ENCODE measurements around the gene ERG. TPM values are rescaled to one million over a fixed set of nuclear protein-coding genes. Genes with fewer than 3 reads are reported as not detected.

ERG gene
- total and polyA plus RNA-seq, 4 donors = 4.8 to 19.6 (median 7.6) TPM

DNA sequence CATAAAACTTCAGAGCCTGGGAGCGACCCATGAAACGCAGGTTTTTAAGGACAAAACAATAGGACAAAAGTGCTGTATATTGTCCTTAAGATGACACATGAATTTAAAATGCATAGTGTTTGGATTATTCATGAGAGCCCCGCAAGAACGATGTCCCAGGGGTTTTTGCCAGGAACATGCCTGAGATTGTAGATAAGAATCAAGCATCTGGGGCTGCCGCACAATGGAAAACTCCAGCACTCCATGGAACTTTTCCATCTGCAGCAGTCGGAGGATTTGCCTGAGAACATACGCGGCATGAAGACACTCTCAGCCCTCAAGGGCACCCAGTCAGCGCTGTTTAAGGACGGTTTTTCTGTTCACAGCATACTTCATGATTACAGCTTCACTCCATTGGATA, 5.3 kb upstream of the ERG start:
- H3K9me3 ChIP-seq (ENCODE audit: control insufficient read depth, insufficient read depth, low read length) = no peaks in the 10 kb centered on the region
- no peaks in the 10 kb centered on the region for H3K36me3 ChIP-seq (ENCODE audit: control insufficient read depth, insufficient read depth, low read length)
- peak in 1 of 6 donors; percentile 33 for DNase-seq (ENCODE audit: low read depth in 4 of 6, low spot score in 6 of 6)
- no peak overlapping the region for H3K27ac ChIP-seq (ENCODE audit: low read depth, low read length)
- H3K4me1 ChIP-seq (ENCODE audit: control insufficient read depth, insufficient read depth, low read length) = peaks cover 6% of the 10 kb centered on the region
- 38% methylated on average over 7 of the region's 10 CpGs for WGBS (ENCODE audit: insufficient coverage)
- no peak overlapping the region for H3K4me3 ChIP-seq (ENCODE audit: low read depth, low read length)
- no peaks in the 10 kb centered on the region for H3K27me3 ChIP-seq (ENCODE audit: control insufficient read depth, insufficient read depth, low read length)

DNA sequence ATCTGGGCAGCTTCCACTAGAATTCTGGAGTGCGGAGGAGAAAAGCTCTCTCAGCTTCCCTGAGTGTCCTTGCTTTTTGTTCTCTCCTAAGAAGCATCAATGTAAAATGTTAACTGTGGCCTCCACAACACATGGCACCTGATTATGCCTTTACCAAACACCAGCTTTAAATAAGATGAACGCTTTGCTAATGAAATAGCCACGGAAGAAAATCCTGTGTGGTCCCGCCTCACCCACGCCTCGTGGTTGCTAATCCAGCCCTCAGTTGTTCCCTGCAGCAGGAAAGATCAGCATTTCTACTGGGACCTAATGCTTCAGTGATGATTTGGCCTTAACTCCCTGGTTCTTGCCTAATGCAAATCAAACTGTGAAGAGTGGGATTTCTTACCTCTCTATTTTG, 1.8 kb upstream of the ERG start:
- Histone ChIP-seq H3K4me3 (ENCODE audit: low read depth, low read length) (no peak overlapping the region), H3K4me1 (ENCODE audit: control insufficient read depth, insufficient read depth, low read length) (no peaks in the 10 kb centered on the region), H3K36me3 (ENCODE audit: control insufficient read depth, insufficient read depth, low read length) (no peaks in the 10 kb centered on the region), H3K9me3 (ENCODE audit: control insufficient read depth, insufficient read depth, low read length) (no peaks in the 10 kb centered on the region), H3K27me3 (ENCODE audit: control insufficient read depth, insufficient read depth, low read length) (no peaks in the 10 kb centered on the region), H3K27ac (ENCODE audit: low read depth, low read length) (no peak overlapping the region)
- WGBS (ENCODE audit: insufficient coverage) = 71% methylated on average over 6 of the region's 6 CpGs
- DNase-seq (ENCODE audit: low read depth in 4 of 6, low spot score in 6 of 6) = no peak

DNA sequence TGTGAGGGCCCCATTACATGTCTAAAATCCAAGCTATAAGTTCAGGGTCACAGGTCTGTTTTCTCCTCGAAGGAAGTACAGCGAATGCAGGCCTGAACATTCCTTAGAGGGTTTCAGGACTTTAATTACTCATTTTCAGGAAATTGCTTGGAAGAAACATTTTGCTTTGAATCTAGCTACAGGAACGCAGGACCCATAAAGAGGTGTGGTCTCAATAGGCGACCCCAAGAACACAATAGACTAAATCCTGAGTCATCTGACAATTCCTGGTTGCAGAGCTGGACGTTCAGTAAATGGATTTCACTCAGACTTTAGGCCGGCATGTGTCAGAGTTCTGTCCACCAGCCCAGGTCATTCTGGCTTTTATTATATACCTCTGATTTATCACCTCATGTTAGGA, 1.0 kb upstream of the ERG start:
- 29% methylated on average over 1 of the region's 6 CpGs for WGBS (ENCODE audit: insufficient coverage)
- H3K9me3 ChIP-seq (ENCODE audit: control insufficient read depth, insufficient read depth, low read length) = no peaks in the 10 kb centered on the region
- H3K4me3 ChIP-seq (ENCODE audit: low read depth, low read length) = no peak overlapping the region
- H3K27ac ChIP-seq (ENCODE audit: low read depth, low read length) = no peak overlapping the region
- DNase-seq (ENCODE audit: low read depth in 4 of 6, low spot score in 6 of 6) = no peak
- no peaks in the 10 kb centered on the region for H3K36me3 ChIP-seq (ENCODE audit: control insufficient read depth, insufficient read depth, low read length)
- no peaks in the 10 kb centered on the region for H3K27me3 ChIP-seq (ENCODE audit: control insufficient read depth, insufficient read depth, low read length)
- no peaks in the 10 kb centered on the region for H3K4me1 ChIP-seq (ENCODE audit: control insufficient read depth, insufficient read depth, low read length)

DNA sequence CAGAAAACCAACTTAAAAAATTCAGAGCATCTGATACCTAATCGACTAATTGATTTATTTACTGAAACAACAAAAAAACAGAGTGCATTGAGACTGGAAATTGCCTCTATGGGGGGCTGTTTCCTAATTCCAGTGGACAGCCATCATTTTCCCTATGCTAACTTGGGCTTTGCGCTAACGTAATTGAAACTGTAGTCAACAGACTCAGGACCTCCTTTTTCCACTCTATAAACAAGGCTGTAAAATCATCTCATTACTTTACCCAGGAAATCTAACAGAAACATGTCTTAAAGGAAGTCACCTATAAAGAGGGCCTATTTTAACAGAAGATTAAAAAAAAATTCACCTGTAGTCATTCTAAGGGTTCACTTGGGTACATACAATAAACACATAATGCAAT, 2.1 kb downstream of the ERG start:
- Histone ChIP-seq H3K4me3 (ENCODE audit: low read depth, low read length) (no peak overlapping the region), H3K4me1 (ENCODE audit: control insufficient read depth, insufficient read depth, low read length) (no peaks in the 10 kb centered on the region), H3K9me3 (ENCODE audit: control insufficient read depth, insufficient read depth, low read length) (no peaks in the 10 kb centered on the region), H3K27me3 (ENCODE audit: control insufficient read depth, insufficient read depth, low read length) (no peaks in the 10 kb centered on the region), H3K36me3 (ENCODE audit: control insufficient read depth, insufficient read depth, low read length) (no peaks in the 10 kb centered on the region), H3K27ac (ENCODE audit: low read depth, low read length) (no peak overlapping the region)
- 80% methylated on average over 2 of the region's 3 CpGs for WGBS (ENCODE audit: insufficient coverage)
- DNase-seq (ENCODE audit: low read depth in 4 of 6, low spot score in 6 of 6) = no peak

DNA sequence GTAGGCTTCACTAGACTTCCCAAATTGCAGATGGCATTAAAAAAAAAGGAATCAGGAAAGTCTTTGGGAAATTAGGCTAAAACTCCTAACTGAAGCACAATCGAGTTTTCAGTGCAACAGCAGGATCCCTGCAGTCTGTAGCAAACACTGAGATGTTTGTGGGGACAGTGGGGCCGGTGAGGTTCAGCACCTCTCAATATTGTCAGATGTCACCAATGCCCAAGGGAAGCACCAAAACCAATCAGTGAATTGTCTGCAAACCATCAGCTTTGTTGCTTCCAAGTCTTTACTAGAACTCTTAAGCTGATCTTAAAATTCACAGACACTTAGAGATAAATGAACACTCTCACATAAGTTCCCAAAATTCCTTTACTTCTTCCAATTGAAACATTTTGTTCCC, 2.6 kb downstream of the ERG start:
- Histone ChIP-seq H3K36me3 (ENCODE audit: control insufficient read depth, insufficient read depth, low read length) (no peaks in the 10 kb centered on the region), H3K4me3 (ENCODE audit: low read depth, low read length) (no peak overlapping the region), H3K4me1 (ENCODE audit: control insufficient read depth, insufficient read depth, low read length) (no peaks in the 10 kb centered on the region), H3K27me3 (ENCODE audit: control insufficient read depth, insufficient read depth, low read length) (no peaks in the 10 kb centered on the region), H3K9me3 (ENCODE audit: control insufficient read depth, insufficient read depth, low read length) (no peaks in the 10 kb centered on the region), H3K27ac (ENCODE audit: low read depth, low read length) (no peak overlapping the region)
- no peak for DNase-seq (ENCODE audit: low read depth in 4 of 6, low spot score in 6 of 6)
- 71% methylated on average over 2 of the region's 2 CpGs for WGBS (ENCODE audit: insufficient coverage)

DNA sequence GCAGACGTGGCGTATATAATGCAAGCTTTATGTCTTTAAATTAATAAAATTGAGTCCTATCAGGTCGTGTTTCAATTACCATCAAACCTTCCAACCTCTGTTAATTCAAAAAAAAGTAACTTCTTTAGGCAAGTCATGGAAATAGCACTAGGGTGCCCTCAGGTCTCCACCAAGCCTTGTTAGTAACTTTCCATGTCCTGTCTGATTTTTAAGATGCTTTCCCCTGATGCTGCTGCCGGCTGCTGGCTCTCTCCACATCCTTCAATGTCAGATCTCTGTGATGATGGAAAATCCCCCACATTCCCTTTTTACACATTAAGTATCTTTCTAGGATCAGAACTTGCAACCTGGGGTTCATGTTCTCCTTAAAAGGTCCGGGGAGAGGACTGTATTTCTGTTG, 3.0 kb downstream of the ERG start:
- H3K4me3 ChIP-seq (ENCODE audit: low read depth, low read length) = no peak overlapping the region
- DNase-seq (ENCODE audit: low read depth in 4 of 6, low spot score in 6 of 6) = no peak
- H3K27me3 ChIP-seq (ENCODE audit: control insufficient read depth, insufficient read depth, low read length) = no peaks in the 10 kb centered on the region
- whole genome bisulfite sequencing (ENCODE audit: insufficient coverage) = no CpG with 5 or more reads among the region's 5 CpGs
- H3K27ac ChIP-seq (ENCODE audit: low read depth, low read length) = no peak overlapping the region
- no peaks in the 10 kb centered on the region for H3K36me3 ChIP-seq (ENCODE audit: control insufficient read depth, insufficient read depth, low read length)
- H3K9me3 ChIP-seq (ENCODE audit: control insufficient read depth, insufficient read depth, low read length) = no peaks in the 10 kb centered on the region
- H3K4me1 ChIP-seq (ENCODE audit: control insufficient read depth, insufficient read depth, low read length) = no peaks in the 10 kb centered on the region

DNA sequence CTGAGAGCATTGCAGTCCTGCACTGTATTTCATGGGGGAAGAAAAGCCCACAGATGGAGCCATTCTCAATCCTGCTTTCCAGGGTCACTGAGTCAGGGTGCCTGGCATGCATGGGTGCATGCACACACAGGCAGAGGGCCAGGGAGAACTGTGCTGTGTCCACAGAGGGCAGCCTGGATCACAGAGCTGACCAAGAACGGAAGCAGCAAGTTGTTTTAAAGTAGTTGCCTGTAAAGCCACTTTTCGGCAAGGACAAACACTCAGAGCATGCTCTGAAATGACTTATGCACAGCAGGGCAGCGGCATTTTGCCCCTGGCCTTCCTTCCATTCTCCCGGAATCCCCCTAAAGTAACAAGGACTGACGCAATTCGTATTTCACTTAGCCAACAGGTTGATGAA, 3.6 kb downstream of the ERG start:
- no peak overlapping the region for H3K4me3 ChIP-seq (ENCODE audit: low read depth, low read length)
- no peaks in the 10 kb centered on the region for H3K9me3 ChIP-seq (ENCODE audit: control insufficient read depth, insufficient read depth, low read length)
- no peaks in the 10 kb centered on the region for H3K36me3 ChIP-seq (ENCODE audit: control insufficient read depth, insufficient read depth, low read length)
- 69% methylated on average over 3 of the region's 6 CpGs for WGBS (ENCODE audit: insufficient coverage)
- no peak for DNase-seq (ENCODE audit: low read depth in 4 of 6, low spot score in 6 of 6)
- H3K4me1 ChIP-seq (ENCODE audit: control insufficient read depth, insufficient read depth, low read length) = no peaks in the 10 kb centered on the region
- no peaks in the 10 kb centered on the region for H3K27me3 ChIP-seq (ENCODE audit: control insufficient read depth, insufficient read depth, low read length)
- H3K27ac ChIP-seq (ENCODE audit: low read depth, low read length) = no peak overlapping the region

DNA sequence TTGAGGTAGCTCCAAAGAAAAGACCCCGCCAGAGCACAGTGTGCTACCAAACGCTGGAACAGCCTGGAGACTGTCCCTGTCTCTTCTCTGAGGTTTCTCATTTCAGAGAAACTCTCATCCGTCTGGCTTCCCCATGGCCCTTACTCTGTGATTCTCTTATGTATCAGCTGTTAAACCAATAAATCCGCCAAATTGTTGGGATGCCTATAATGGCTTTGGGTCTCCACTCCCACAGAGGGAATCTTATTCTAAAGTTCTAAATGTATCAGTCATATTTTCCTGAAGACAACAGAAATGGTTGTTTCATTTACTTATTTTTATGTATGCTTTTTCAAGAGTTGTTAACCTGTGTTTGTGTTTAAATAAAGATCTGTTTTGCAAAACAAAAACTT, 4.0 kb downstream of the ERG start:
- DNase-seq (ENCODE audit: low read depth in 4 of 6, low spot score in 6 of 6) = no peak
- H3K27me3 ChIP-seq (ENCODE audit: control insufficient read depth, insufficient read depth, low read length) = no peaks in the 10 kb centered on the region
- H3K36me3 ChIP-seq (ENCODE audit: control insufficient read depth, insufficient read depth, low read length) = no peaks in the 10 kb centered on the region
- H3K4me3 ChIP-seq (ENCODE audit: low read depth, low read length) = no peak overlapping the region
- whole genome bisulfite sequencing (ENCODE audit: insufficient coverage) = 79% methylated on average over 2 of the region's 4 CpGs
- no peak overlapping the region for H3K27ac ChIP-seq (ENCODE audit: low read depth, low read length)
- H3K9me3 ChIP-seq (ENCODE audit: control insufficient read depth, insufficient read depth, low read length) = no peaks in the 10 kb centered on the region
- H3K4me1 ChIP-seq (ENCODE audit: control insufficient read depth, insufficient read depth, low read length) = no peaks in the 10 kb centered on the region

DNA sequence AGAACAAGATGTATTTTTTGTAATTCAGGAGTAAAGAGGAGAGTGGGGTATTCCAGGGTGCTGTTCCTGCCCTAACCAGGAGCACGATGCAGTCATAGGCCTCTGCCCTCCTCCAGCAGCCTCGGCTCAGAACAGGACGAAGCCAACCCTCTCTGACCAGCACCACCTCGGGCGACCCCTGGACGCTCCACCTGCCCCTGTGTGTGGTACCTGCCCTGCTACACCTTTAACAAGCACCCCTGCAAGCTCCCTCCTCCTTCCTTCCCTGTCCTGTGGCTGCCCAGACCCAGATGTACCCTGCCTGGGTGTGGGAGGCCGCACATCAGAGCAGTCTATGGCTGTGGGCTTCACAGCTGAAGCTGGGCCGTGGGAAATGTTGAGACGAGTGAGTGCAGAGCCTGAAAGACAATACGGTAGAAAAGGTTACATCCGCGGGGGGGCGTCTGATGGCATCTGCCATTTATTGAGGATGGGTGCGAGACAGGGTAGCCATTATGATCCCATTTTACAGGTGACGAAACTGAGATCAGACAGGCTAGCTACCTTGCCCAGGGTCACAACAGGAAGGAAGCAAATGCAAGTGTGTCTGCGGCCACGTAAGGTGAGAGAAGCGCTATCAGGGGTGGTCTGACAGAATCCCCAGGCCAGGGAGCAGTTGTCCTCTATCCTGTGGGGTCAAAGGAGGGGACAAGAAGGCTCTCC, 4.6 kb downstream of the ERG start:
- Histone ChIP-seq H3K27ac (ENCODE audit: low read depth, low read length) (no peak overlapping the region), H3K9me3 (ENCODE audit: control insufficient read depth, insufficient read depth, low read length) (no peaks in the 10 kb centered on the region), H3K4me1 (ENCODE audit: control insufficient read depth, insufficient read depth, low read length) (no peaks in the 10 kb centered on the region), H3K4me3 (ENCODE audit: low read depth, low read length) (no peak overlapping the region), H3K36me3 (ENCODE audit: control insufficient read depth, insufficient read depth, low read length) (no peaks in the 10 kb centered on the region), H3K27me3 (ENCODE audit: control insufficient read depth, insufficient read depth, low read length) (no peaks in the 10 kb centered on the region)
- no peak for DNase-seq (ENCODE audit: low read depth in 4 of 6, low spot score in 6 of 6)
- 94% methylated on average over 18 of the region's 18 CpGs for WGBS (ENCODE audit: insufficient coverage)

DNA sequence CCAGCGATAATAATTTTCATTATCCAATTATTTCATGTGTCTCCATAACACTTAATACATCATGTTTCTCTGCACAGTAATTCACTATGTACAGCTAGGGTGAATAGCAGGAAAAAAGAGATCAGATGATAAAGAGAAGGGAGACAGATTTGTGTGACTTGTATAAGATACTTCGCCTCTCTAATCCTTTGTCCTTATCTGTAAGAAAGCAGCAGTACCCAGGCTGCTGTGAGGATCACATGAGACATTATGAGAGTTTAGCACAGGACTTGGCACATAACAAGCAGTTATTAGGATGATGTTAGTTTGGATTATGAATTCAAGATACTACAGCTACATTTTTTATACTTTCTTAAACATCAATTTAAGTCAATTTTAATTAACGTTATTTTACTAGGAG, 6.3 kb downstream of the ERG start:
- H3K27me3 ChIP-seq (ENCODE audit: control insufficient read depth, insufficient read depth, low read length) = no peaks in the 10 kb centered on the region
- no peak overlapping the region for H3K27ac ChIP-seq (ENCODE audit: low read depth, low read length)
- H3K4me1 ChIP-seq (ENCODE audit: control insufficient read depth, insufficient read depth, low read length) = no peaks in the 10 kb centered on the region
- H3K36me3 ChIP-seq (ENCODE audit: control insufficient read depth, insufficient read depth, low read length) = no peaks in the 10 kb centered on the region
- no peaks in the 10 kb centered on the region for H3K9me3 ChIP-seq (ENCODE audit: control insufficient read depth, insufficient read depth, low read length)
- no peak for DNase-seq (ENCODE audit: low read depth in 4 of 6, low spot score in 6 of 6)
- no peak overlapping the region for H3K4me3 ChIP-seq (ENCODE audit: low read depth, low read length)
- WGBS (ENCODE audit: insufficient coverage) = no CpG with 5 or more reads among the region's 3 CpGs

Measured in spinal cord (tissue), 10 donors.